Fibroblast of the aortic adventitia (primary cell): Measurements from ENCODE around the gene NUP58. TPM values are rescaled to one million over a fixed set of nuclear protein-coding genes. Genes with fewer than 3 reads are reported as not detected.
A peak's percentile ranks its signal among the peaks of the same experiment; 100 is the strongest.

Experiments used
- DNase-seq: peaks from one replicate; pipeline ENCODE4 v3.0.0-alpha.2; 2010; ENCODE audit warnings: low read depth
- H3K4me3 ChIP-seq: 2 replicates; pipeline ENCODE4 v1.5.1; 2011; ENCODE audit warnings: low read depth, mild to moderate bottlenecking, control low read depth, low read length, moderate library complexity
- total RNA-seq: library from RNA; depleted of rRNA; stranded (reverse); fragments of >200 nt; gene quantifications from 2 replicates; pipeline ENCODE4 v1.2.3, GENCODE V29; 2012; ENCODE audit warnings: low replicate concordance
- TF ChIP-seq, protein P1 (sequence below): IDR thresholded peaks from 2 replicates; pipeline ENCODE4 v1.5.1; 2011; ENCODE audit warnings: mild to moderate bottlenecking, low read length, control low read depth, inconsistent platforms; ENCODE audit not compliant: insufficient read depth

The NUP58 gene
- total RNA-seq, 1 donor = 57.3 TPM

DNA sequence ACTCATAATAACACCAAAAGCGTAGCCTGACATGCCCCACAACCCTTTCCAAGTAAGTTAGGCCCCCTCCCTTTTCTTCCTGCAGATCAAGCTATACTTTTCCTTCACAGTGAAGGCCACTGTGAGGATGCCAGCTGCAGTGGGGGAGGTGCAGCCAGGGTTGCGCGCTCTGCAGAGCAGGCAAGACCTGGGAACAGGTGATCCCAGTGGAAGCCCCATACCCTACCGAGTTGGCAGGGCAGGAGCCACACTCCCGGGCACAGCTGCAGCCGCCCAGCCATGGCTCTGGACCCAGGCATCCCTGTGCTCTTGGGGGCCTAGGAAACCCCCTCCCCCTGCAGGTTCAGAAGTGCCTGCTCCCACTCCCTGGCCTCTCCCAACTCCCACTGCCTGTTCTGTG, 32.9 kb upstream of the NUP58 start:
- TF ChIP-seq, protein P1, sequence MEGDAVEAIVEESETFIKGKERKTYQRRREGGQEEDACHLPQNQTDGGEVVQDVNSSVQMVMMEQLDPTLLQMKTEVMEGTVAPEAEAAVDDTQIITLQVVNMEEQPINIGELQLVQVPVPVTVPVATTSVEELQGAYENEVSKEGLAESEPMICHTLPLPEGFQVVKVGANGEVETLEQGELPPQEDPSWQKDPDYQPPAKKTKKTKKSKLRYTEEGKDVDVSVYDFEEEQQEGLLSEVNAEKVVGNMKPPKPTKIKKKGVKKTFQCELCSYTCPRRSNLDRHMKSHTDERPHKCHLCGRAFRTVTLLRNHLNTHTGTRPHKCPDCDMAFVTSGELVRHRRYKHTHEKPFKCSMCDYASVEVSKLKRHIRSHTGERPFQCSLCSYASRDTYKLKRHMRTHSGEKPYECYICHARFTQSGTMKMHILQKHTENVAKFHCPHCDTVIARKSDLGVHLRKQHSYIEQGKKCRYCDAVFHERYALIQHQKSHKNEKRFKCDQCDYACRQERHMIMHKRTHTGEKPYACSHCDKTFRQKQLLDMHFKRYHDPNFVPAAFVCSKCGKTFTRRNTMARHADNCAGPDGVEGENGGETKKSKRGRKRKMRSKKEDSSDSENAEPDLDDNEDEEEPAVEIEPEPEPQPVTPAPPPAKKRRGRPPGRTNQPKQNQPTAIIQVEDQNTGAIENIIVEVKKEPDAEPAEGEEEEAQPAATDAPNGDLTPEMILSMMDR = no peak
- DNase-seq = no peak
- no peak overlapping the region for H3K4me3 ChIP-seq

DNA sequence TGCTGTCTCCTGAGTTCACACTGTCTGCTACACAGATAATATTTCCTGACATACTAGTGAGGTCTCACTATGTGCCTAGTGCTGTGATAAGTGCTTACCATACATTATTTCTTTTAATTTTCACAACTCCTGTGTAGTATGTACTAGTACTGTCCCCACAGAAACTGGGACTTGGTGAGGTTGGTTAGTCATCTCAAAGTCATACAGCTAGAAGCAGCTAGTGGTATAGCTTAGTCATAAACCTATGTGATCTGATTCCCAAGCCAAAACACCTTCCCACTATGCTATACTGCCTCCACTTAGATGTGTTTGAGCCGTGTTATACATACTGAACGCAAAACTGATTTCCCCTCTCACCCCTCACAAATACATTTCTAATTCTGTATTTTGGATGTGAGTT, 24.7 kb upstream of the NUP58 start:
- H3K4me3 ChIP-seq = no peak overlapping the region
- DNase-seq = no peak
- TF ChIP-seq, protein P1 = no peak

DNA sequence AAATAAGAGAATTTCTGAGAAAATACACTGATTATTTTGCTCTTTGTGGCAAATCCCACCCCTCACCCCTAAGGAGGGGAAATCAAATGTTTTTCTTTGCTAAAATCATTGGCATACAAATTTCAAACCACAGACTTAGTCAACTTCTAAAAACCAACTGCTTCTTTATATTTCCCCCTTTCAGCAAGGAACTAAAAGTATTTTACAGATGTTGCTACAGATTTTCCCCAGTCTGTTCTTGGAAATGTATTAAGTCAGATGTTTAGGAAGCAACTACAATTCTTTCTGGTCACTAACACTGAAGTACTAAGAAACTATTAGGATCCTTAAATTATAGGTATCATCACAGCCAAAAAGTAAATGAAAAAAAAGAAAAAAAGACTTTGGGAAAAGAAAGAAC, 21.0 kb upstream of the NUP58 start:
- TF ChIP-seq, protein P1 = no peak
- no peak for DNase-seq
- H3K4me3 ChIP-seq = no peak overlapping the region

DNA sequence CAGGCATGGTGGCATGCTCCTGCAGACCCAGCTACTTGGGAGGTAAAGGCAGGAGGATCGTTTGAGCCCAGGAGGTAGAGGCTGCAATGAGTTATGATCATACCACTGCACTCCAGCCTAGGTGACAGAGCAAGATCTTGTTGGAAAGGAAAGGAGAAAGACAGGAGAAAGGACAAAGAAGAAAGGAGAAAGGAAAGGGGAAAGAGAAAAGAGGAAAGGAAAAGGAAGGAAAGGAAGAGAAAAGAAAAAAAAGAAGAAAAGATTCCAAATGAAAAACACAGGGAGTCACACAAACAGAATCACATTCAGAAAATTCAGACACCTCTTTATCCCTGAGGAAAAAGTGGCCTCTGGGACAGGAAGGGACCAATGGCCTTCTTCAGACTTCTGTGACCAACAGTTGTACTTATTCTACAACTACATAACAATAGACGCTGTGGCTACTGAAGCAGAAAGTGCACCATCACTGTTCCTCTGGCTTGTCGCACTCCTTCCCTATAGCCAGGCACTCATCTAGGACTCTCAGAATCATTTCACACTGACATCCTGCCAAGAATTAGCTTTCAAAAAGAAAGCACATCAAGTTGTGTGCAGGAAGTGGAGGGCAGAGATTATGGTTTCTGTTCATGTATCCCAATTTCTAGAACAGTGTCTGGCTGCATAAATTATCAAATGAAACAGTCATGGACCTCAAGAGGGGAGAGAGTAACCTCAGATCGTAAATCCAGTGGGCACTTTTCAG, 20.1 kb upstream of the NUP58 start:
- DNase-seq = no peak
- TF ChIP-seq, protein P1 = no peak
- H3K4me3 ChIP-seq = no peak overlapping the region

DNA sequence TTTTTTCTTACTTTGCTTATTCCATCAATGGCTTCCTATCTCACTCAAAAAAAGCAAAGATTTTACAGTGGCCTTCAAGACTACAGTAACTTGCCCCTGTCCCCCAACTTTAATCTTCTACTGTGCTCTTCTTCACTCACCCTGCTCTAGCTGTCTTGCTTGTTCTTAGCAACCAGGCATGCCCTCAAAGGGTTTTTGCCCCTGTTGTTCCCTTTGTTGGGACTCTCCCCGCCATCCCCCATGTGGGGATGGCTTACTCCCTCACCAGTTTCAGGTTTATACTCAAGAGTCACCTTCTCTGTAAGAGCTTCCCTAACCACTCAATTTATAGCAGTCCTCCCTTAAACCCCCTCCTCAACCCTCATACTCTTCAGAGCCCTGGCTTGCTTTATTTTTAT, 19.5 kb upstream of the NUP58 start:
- DNase-seq = no peak
- TF ChIP-seq, protein P1 = no peak
- H3K4me3 ChIP-seq = no peak overlapping the region

DNA sequence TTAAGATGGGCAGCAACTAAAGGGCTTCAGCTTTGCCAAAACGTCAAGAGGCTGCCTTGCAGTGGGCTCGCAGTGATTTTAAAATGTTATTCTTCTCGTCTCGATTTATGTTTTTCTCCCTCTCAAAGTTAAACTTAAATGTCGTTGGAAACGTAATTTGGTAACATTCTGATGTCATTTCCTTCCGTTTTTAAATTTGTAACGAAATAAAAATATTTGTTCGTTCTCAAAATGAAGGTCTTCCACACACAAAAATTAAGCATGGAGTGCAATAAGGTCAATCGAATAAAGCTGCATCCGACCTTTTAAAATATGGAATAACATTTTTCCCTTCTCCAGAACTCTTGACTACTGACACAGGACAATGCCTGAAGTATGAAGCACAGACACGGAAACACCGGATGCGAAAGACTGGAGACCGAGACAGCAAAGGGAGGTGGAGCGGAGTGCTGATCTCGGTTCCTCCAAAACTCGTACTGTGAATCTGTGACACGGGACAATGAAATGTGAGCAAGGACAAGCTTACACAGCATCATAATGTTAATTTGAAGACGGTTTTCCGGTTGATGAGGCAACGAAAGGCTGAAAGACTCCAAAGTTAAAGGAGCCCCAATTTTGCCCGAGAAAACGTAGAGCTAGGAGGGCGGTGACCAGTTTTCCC, 15.0 kb upstream of the NUP58 start:
- peak overlapping the region; percentile 87 for H3K4me3 ChIP-seq
- TF ChIP-seq, protein P1 = no peak
- DNase-seq = peak; percentile 49
